ENCODE measurements around the gene COL5A1.

The COL5A1 gene

DNA sequence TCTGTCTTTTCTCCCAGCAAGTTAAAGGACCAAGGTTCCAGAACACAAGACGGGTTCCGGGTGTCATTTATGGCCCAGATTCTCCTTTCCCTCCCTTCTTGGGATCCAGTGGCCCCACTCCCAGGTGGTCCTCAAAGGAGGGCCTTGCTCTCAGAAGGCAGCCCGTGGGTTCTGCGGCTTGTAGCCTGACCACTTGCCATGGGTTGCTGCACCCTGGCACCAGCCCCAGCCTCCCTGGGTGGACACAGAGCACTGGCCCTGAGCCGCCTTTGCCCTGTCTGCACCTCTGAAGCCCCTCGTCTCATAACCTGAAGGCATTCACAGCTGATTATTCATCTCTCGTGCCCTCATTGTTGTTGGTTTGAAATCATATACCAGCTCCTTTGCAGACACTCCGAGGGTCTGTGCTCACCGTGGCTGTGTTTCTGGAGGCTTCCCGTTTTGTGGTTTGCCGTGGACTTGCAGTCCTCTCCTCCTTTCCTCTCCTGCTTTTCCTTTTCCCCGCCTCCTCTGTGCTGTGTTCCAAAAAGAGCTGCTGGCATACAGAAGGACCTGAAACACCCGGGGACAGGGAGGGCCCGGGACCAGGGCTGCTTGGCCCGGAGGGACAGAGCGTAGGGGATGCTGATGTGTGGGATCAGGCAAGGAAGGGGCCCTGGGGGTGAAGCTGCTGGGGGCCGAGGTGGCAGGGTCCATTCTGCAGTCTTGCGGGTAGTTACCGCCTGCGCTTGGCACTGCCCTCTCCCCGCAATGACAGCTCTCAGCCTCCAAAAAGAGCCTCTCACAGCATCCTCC lies 189.5 kb downstream of the COL5A1 start:
- TF ChIP-seq, protein P1, sequence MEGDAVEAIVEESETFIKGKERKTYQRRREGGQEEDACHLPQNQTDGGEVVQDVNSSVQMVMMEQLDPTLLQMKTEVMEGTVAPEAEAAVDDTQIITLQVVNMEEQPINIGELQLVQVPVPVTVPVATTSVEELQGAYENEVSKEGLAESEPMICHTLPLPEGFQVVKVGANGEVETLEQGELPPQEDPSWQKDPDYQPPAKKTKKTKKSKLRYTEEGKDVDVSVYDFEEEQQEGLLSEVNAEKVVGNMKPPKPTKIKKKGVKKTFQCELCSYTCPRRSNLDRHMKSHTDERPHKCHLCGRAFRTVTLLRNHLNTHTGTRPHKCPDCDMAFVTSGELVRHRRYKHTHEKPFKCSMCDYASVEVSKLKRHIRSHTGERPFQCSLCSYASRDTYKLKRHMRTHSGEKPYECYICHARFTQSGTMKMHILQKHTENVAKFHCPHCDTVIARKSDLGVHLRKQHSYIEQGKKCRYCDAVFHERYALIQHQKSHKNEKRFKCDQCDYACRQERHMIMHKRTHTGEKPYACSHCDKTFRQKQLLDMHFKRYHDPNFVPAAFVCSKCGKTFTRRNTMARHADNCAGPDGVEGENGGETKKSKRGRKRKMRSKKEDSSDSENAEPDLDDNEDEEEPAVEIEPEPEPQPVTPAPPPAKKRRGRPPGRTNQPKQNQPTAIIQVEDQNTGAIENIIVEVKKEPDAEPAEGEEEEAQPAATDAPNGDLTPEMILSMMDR (conservative IDR thresholded peaks at IDR 0.05; ENCODE audit: low read depth, low read length) = no peak
- DNase-seq (ENCODE audit: low read depth) = no peak
- no peak overlapping the region for H3K4me3 ChIP-seq (ENCODE audit: low read length)

DNA sequence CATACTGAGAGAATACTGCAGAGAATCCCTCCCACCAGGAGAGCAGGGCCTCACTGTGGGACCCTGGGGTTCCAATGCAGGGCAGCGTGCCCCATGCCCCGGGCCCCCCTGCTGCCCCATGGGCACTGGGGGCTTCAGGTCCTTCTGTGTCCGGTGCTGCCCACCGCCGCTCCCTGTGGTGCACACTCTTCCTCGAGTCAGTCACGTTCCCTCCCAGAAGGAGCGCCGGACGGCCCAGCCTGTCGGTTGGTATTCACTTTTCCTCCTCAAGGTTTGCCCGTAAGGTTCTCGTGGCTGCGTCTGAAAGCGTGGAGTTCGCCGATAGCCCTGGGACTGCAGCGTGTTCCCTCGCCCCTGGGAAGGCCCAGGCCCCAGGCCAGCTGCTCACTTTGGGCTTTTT lies 190.9 kb downstream of the COL5A1 start:
- no peak overlapping the region for H3K4me3 ChIP-seq (ENCODE audit: low read length)
- DNase-seq (ENCODE audit: low read depth) = no peak
- TF ChIP-seq, protein P1 (conservative IDR thresholded peaks at IDR 0.05; ENCODE audit: low read depth, low read length) = no peak

DNA sequence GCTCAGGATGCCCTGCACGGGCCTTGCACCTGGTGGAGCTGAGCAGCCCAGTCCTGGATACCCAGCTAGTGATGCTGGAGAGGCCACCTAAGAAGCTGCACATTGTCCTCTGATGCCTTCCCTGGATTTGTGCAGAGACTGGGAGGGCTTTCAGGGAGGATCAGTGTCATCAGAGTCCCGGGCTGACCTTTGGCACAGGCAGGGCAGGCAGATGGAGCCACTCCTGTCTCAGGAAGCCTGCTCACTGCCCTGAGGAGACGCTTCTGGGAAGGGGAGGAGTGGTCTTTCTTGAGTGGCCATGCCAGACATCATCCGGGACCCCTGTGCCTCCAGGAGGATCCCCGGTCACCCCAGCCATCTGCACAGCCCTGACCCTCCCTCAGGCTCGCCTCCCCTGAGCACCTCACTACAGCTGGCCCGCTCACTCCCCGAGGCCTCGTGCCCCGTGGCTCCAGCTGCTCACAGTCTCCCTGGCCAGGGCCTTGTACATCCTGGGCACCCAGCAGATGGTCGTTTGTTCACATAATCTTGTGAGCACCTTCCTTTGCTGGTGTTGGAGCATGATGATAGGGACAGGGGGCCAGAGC lies 191.8 kb downstream of the COL5A1 start:
- TF ChIP-seq, protein P1 (conservative IDR thresholded peaks at IDR 0.05; ENCODE audit: low read depth, low read length) = no peak
- H3K4me3 ChIP-seq (ENCODE audit: low read length) = no peak overlapping the region
- DNase-seq (ENCODE audit: low read depth) = no peak

DNA sequence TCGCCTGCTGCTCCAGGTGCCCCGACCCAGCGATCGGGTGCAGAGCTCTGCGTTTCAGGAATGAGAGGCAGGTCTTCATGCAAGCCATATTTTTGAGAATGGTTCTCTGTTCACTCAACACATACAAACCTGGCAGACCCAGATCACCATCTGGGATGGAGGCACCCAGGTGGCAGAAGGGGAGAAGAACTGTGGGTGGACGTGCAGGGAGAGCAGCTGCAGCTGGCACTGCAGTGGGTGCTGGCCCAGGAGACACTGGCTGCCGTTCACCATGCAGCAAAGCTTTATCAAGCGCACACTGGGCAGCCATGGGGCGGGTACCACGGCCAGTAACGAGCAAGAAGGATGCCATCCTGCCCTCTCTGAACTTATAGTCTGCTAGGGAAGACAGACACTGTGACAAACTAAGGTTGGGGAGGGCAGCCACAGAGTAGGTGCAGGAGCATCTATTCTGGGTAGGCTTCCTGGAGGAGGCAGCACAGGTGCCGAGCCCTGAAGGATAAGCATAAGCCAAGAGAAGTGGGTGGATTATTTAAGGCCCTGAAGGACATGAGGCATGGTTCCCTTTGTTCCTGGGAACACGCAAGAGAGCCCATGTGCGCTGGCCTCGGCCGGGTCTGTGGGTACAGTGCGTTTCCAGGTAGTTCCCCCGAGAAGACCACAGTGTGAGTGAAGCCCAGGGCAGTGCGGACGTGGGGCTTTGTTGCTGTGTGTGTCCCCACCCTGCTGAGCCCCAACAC lies 192.8 kb downstream of the COL5A1 start:
- no peak overlapping the region for H3K4me3 ChIP-seq (ENCODE audit: low read length)
- no peak for DNase-seq (ENCODE audit: low read depth)
- TF ChIP-seq, protein P1 (conservative IDR thresholded peaks at IDR 0.05; ENCODE audit: low read depth, low read length) = no peak

DNA sequence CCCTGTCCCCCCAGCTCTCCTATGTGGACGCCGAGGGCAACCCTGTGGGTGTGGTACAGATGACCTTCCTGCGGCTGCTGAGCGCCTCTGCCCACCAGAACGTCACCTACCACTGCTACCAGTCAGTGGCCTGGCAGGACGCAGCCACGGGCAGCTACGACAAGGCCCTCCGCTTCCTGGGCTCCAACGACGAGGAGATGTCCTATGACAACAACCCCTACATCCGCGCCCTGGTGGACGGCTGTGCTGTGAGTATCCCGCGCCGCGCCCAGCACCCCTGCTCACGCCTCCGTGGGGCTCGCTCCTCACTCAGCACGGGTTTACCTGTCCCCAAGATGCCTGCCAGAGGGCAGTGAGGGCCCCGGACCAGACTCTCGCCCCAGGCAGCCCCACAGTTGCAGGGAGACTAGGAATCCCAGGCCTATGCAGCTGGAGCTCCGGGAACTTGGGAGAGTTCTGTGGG lies 193.4 kb downstream of the COL5A1 start:
- DNase-seq (ENCODE audit: low read depth) = no peak
- TF ChIP-seq, protein P1 (conservative IDR thresholded peaks at IDR 0.05; ENCODE audit: low read depth, low read length) = no peak
- H3K4me3 ChIP-seq (ENCODE audit: low read length) = no peak overlapping the region

DNA sequence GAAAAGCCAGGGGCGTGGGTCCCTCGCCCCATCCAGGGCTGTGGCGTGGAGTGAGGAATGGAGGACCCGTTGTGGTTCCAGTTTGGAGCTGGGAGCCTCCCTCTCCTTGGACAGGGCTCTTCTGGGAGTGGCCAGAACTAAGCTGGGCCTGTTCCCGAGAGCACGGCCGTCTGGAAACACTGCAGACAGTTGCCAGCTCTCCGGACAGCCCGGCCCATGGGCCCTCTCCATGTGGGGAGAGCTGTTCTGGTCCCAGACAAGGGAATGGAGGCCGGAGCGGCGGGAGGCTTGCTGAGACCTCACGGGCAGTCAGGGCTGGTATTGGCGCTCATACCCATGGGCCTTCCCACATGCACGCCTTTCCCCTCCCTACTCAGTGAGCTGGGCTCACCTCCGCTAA lies 193.8 kb downstream of the COL5A1 start:
- TF ChIP-seq, protein P1 (conservative IDR thresholded peaks at IDR 0.05; ENCODE audit: low read depth, low read length) = no peak
- H3K4me3 ChIP-seq (ENCODE audit: low read length) = no peak overlapping the region
- no peak for DNase-seq (ENCODE audit: low read depth)
